Natural killer cell (primary cell): ENCODE data around the gene ABTB2. TPM values are rescaled to one million over a fixed set of nuclear protein-coding genes. Genes with fewer than 3 reads are reported as not detected.

Source experiments
- ATAC-seq, 3 donors: fragments of 150-1000 bp in 2 of 3; fragments of 200-7000 bp in 1 of 3; cut with Tn5 transposase; 1 replicate in 1 of 3; 2 replicates in 2 of 3; pipeline ENCODE4 v1.10.0; 2021; ENCODE audit warnings: mild to moderate bottlenecking in 2 of 3, moderate library complexity in 2 of 3
- DNase-seq, 2 donors: peaks; one replicate each; pipeline versions ENCODE4 v3.0.0 to v3.0.0-alpha.2; 2013 to 2021; ENCODE audit warnings: mixed read lengths in 1 of 2
- H3K27ac ChIP-seq: one replicate; pipeline ENCODE4 v1.5.1; 2013; ENCODE audit warnings: mild to moderate bottlenecking, low read length
- H3K27me3 ChIP-seq: one replicate; pipeline ENCODE4 v1.6.1; 2013; ENCODE audit warnings: low read length; ENCODE audit not compliant: control insufficient read depth, insufficient read depth
- H3K36me3 ChIP-seq: one replicate; pipeline ENCODE4 v1.6.1; 2013; ENCODE audit warnings: low read length; ENCODE audit not compliant: control insufficient read depth, insufficient read depth
- H3K4me1 ChIP-seq: one replicate; pipeline ENCODE4 v1.6.1; 2013; ENCODE audit warnings: low read length; ENCODE audit not compliant: control insufficient read depth, insufficient read depth
- H3K4me3 ChIP-seq: one replicate; pipeline ENCODE4 v1.5.1; 2013; ENCODE audit warnings: low read length
- H3K9me3 ChIP-seq: one replicate; pipeline ENCODE4 v1.6.1; 2013; ENCODE audit warnings: low read length; ENCODE audit not compliant: control insufficient read depth, insufficient read depth
- H3K27ac Mint-ChIP-seq, 2 donors: one replicate each; pipeline ENCODE4 v1.8.0; 2022; ENCODE audit warnings: mild to moderate bottlenecking in 2 of 2, mixed read lengths in 2 of 2, moderate library complexity in 1 of 2
- H3K27me3 Mint-ChIP-seq, 2 donors: one replicate each; pipeline ENCODE4 v1.8.0; 2022; ENCODE audit warnings: low read depth in 2 of 2, mixed read lengths in 2 of 2
- H3K36me3 Mint-ChIP-seq: one replicate; pipeline ENCODE4 v1.8.0; 2022; ENCODE audit warnings: mixed read lengths
- H3K4me1 Mint-ChIP-seq, 2 donors: one replicate each; pipeline ENCODE4 v1.8.0; 2022; ENCODE audit warnings: mixed read lengths in 2 of 2
- H3K4me3 Mint-ChIP-seq: one replicate; pipeline ENCODE4 v1.8.0; 2022; ENCODE audit warnings: mild to moderate bottlenecking, moderate library complexity, mixed read lengths
- H3K9me3 Mint-ChIP-seq, 2 donors: one replicate each; pipeline ENCODE4 v1.8.0; 2022; ENCODE audit warnings: mixed read lengths in 2 of 2
- CTCF ChIP-seq: fragments of 200-600 bp; IDR thresholded peaks from one replicate; pipeline ENCODE4 v1.8.0; 2022; ENCODE audit warnings: antibody characterized with exemption
- WGBS: methylation state at CpG from one replicate; pipeline ENCODE4 v1.1.7; 2013; ENCODE audit warnings: missing lambda C conversion rate; ENCODE audit not compliant: insufficient coverage; 5-methylcytosine and 5-hydroxymethylcytosine counted together
- intact Hi-C: fragments of 100-400 bp; cut with micrococcal nuclease; formaldehyde crosslinking; loops from one replicate; pipeline ENCODE4 v1.14.2; 2022
- total RNA-seq, 4 donors: library from RNA; stranded (reverse); fragments of 120-200 nt in 1 of 4; gene quantifications; one replicate each; pipeline versions ENCODE4 v1.2.3 to v1.2.4, GENCODE V29; 2013 to 2022

The ABTB2 gene
- total RNA-seq, 3 donors from 2014 or later (not counting 1 experiment from before 2014, with no cell fraction given), result 0.65 to 1.7 (median 1.1) TPM

- Mint-ChIP-seq H3K36me3 (no peaks in the 10 kb centered on the region), H3K4me1 (no peaks in the 10 kb centered on the region), H3K27me3 (peaks cover 0 to 6% of the 10 kb centered on the region in 2 donors), H3K4me3 (no peak overlapping the region), H3K27ac (no peak overlapping the region), H3K9me3 (no peaks in the 10 kb centered on the region)
- intact Hi-C loops, result no loop called here
- no peak overlapping the region for H3K27ac ChIP-seq
- TF ChIP-seq CTCF, result no peak
- no peaks in the 10 kb centered on the region for H3K9me3 ChIP-seq
- DNase-seq, result no peak
- H3K4me3 ChIP-seq, result no peak overlapping the region
- ATAC-seq, result no peak
- H3K4me1 ChIP-seq, result peaks cover 4% of the 10 kb centered on the region
- WGBS, result 100% methylated on average over 1 of the region's 1 CpG
- no peaks in the 10 kb centered on the region for H3K27me3 ChIP-seq
- H3K36me3 ChIP-seq, result no peaks in the 10 kb centered on the region
Measured at GRCh38 chr11:34296412-34296811, 61.4 kb downstream of the ABTB2 start.

- H3K36me3 Mint-ChIP-seq, result no peaks in the 10 kb centered on the region
- 77% methylated on average over 2 of the region's 2 CpGs for WGBS
- Histone ChIP-seq H3K36me3 (no peaks in the 10 kb centered on the region), H3K27ac (no peak overlapping the region), H3K27me3 (no peaks in the 10 kb centered on the region), H3K4me1 (no peaks in the 10 kb centered on the region), H3K9me3 (no peaks in the 10 kb centered on the region), H3K4me3 (no peak overlapping the region)
- peaks cover 0 to 6% of the 10 kb centered on the region in 2 donors for H3K27me3 Mint-ChIP-seq
- intact Hi-C loops, result no loop called here
- no peak for TF ChIP-seq CTCF
- H3K9me3 Mint-ChIP-seq, result no peaks in the 10 kb centered on the region
- ATAC-seq (no peak), DNase-seq (no peak)
- no peak overlapping the region for H3K4me3 Mint-ChIP-seq
- H3K27ac Mint-ChIP-seq, result no peak overlapping the region
- H3K4me1 Mint-ChIP-seq, result no peaks in the 10 kb centered on the region
Measured at GRCh38 chr11:34292546-34292945, 65.3 kb downstream of the ABTB2 start.

GRCh38 chr11:34292111-34292510 is 65.7 kb downstream of the ABTB2 start:
- Mint-ChIP-seq H3K4me3 (no peak overlapping the region), H3K9me3 (no peaks in the 10 kb centered on the region), H3K27me3 (peaks cover 0 to 6% of the 10 kb centered on the region in 2 donors), H3K27ac (no peak overlapping the region), H3K4me1 (no peaks in the 10 kb centered on the region), H3K36me3 (no peaks in the 10 kb centered on the region)
- DNase-seq (no peak), ATAC-seq (no peak)
- Histone ChIP-seq H3K4me1 (no peaks in the 10 kb centered on the region), H3K27ac (no peak overlapping the region), H3K36me3 (no peaks in the 10 kb centered on the region), H3K27me3 (no peaks in the 10 kb centered on the region), H3K9me3 (no peaks in the 10 kb centered on the region), H3K4me3 (no peak overlapping the region)
- WGBS, result 93% methylated on average over 3 of the region's 3 CpGs
- intact Hi-C loops, result no loop called here
- TF ChIP-seq CTCF, result no peak

GRCh38 chr11:34290926-34291325 is 66.9 kb downstream of the ABTB2 start:
- ATAC-seq, result no peak
- no peak overlapping the region for H3K4me3 Mint-ChIP-seq
- H3K36me3 Mint-ChIP-seq, result no peaks in the 10 kb centered on the region
- peaks cover 0 to 6% of the 10 kb centered on the region in 2 donors for H3K27me3 Mint-ChIP-seq
- intact Hi-C loops, result no loop called here
- no peaks in the 10 kb centered on the region for H3K4me1 Mint-ChIP-seq
- no peak for DNase-seq
- no peaks in the 10 kb centered on the region for H3K9me3 ChIP-seq
- H3K36me3 ChIP-seq, result no peaks in the 10 kb centered on the region
- H3K9me3 Mint-ChIP-seq, result no peaks in the 10 kb centered on the region
- no peak overlapping the region for H3K27ac ChIP-seq
- H3K4me1 ChIP-seq, result no peaks in the 10 kb centered on the region
- WGBS, result 56% methylated on average over 1 of the region's 1 CpG
- no peak for TF ChIP-seq CTCF
- H3K27ac Mint-ChIP-seq, result no peak overlapping the region
- H3K27me3 ChIP-seq, result no peaks in the 10 kb centered on the region
- H3K4me3 ChIP-seq, result no peak overlapping the region
